GM10248 (cell line): ENCODE results near the gene TDRD12.
"Not testable (repeated sequence)": the region's sequence is repeated elsewhere in the genome, so short reads cannot be mapped to it uniquely, and the experiment has no call there.

Source experiments
- CTCF ChIA-PET: fragments of 300-600 bp; sonication (Branson Sonifier 250); formaldehyde crosslinking; extraction: SDS; loops from one replicate; lab custom pipeline; 2021; ENCODE audit warnings: antibody characterized with exemption; lab: Yijun Ruan, JAX
- POLR2A ChIA-PET: fragments of 350-650 bp; sonication (Branson Sonifier 250); formaldehyde crosslinking; extraction: SDS; loops from one replicate; lab custom pipeline; 2020; ENCODE audit warnings: antibody characterized with exemption; lab: Yijun Ruan, JAX
- DNase-seq: peaks from one replicate; pipeline ENCODE4 v3.0.0; 2012; ENCODE audit errors: extremely low spot score
- CTCF ChIP-seq: IDR thresholded peaks from 2 replicates; pipeline ENCODE4 v1.5.1; 2012; ENCODE audit warnings: mild to moderate bottlenecking, low read depth; ENCODE audit errors: extremely low read depth, missing control alignments, control extremely low read depth

The TDRD12 gene

DNA sequence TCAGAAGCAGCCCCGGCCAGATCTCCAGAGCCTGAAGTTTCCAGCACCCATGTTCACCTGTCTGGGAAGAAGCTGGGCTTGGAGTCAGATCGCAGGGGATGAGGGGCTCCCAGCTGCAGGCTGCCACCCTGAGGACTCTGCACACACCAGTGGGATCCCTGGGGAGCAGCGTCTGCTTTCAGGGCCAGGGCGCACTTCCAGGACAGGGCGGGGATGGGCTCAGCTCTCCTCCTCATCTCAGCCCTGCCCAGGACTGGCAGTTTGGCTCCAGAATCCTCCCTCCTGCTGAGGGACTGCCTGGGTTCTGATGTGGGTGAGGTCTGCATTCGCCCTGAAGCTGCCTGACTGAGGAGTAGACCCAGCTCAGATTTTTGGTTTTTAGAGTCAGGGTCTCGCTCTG is 146.5 kb downstream of the TDRD12 start:
- POLR2A ChIA-PET = interaction anchor here (0.7 kb wide), 1 partner anchor 31 kb away, joined by 4 read pairs; no protein-coding TSS in a partner anchor
- DNase-seq = no peak
- no peak for TF ChIP-seq CTCF
- CTCF ChIA-PET = interaction anchor here (0.9 to 2.3 kb wide), 3 partner anchors 10 to 44 kb away, joined by 3 to 8 read pairs (median 3); no protein-coding TSS in a partner anchor

- POLR2A ChIA-PET = interaction anchor here (0.7 kb wide), 1 partner anchor 31 kb away, joined by 4 read pairs; no protein-coding TSS in a partner anchor
- CTCF ChIA-PET = interaction anchor here (0.9 to 2.3 kb wide), 3 partner anchors 11 to 44 kb away, joined by 3 to 8 read pairs (median 3); no protein-coding TSS in a partner anchor
- DNase-seq = no peak
- no peak for TF ChIP-seq CTCF
Observed at GRCh38 chr19:32866564-32867265, 147.1 kb downstream of the TDRD12 start.

DNA sequence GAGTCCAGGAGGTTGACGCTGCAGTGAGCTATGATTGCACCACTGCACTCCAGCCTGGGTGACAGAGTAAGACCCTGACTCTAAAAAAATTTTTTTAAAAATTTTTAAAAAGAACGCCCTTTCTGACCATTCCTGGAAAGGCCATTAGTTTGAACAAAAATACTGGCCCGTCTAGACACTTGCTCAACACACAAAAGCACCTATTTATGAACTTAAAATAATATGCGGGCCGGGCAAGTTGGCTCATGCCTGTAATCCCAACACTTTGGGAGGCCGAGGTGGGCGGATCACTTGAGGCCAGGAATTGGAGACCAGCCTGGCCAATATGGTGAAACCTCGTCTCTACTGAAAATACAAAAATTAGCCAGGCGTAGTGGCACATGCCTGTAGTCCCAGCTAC is 147.9 kb downstream of the TDRD12 start:
- CTCF ChIA-PET, DNase-seq, POLR2A ChIA-PET: not testable (repeated sequence)

GRCh38 chr19:32868206-32868950 is 148.8 kb downstream of the TDRD12 start:
- CTCF ChIA-PET = no interaction called here
- POLR2A ChIA-PET = no interaction called here
- no peak for DNase-seq
- no peak for TF ChIP-seq CTCF

GRCh38 chr19:32869369-32869965 is 149.9 kb downstream of the TDRD12 start, which contains the start of gene SLC7A9:
SLC7A9 (minus strand) TSS chr19:32869767; CDS start chr19:32868534, 1,233 bp downstream.
- ChIA-PET CTCF (no interaction called here), POLR2A (no interaction called here)
- TF ChIP-seq CTCF = no peak

GRCh38 chr19:32869966-32870573 is 150.5 kb downstream of the TDRD12 start:
- ChIA-PET POLR2A (no interaction called here), CTCF (no interaction called here)
- DNase-seq = no peak
- no peak for TF ChIP-seq CTCF

More at GRCh38 chr19:32869369-32869965, 149.9 kb downstream of the TDRD12 start, which contains the start of gene SLC7A9:
- no peak for DNase-seq
